22Rv1 (cell line): Measurements from ENCODE around the gene CPTP.

Experiments used
- H3K27ac ChIP-seq: fragments of 450-650 bp; 2 replicates; pipeline ENCODE4 v1.5.1; 2017
- CTCF ChIP-seq: fragments of 450-650 bp; IDR thresholded peaks from 2 replicates; pipeline ENCODE4 v1.5.1; 2017; ENCODE audit warnings: mild to moderate bottlenecking
- ZFX ChIP-seq: fragments of 450-650 bp; IDR thresholded peaks from 2 replicates; pipeline ENCODE4 v1.6.1; 2017; ENCODE audit warnings: antibody characterized with exemption, borderline replicate concordance

CPTP gene

GRCh38 chr1:1318777-1319645 is 5.6 kb upstream of the CPTP start:
- H3K27ac ChIP-seq, result peak overlapping the region; percentile 83
- TF ChIP-seq ZFX (no peak), CTCF (no peak)

- TF ChIP-seq ZFX (no peak), CTCF (no peak)
- peak overlapping the region; percentile 83 for H3K27ac ChIP-seq
Observed at GRCh38 chr1:1319646-1319941, 5.0 kb upstream of the CPTP start.

GRCh38 chr1:1320666-1321448 is 3.7 kb upstream of the CPTP start:
- no peak overlapping the region for H3K27ac ChIP-seq
- TF ChIP-seq ZFX (no peak), CTCF (no peak)

- TF ChIP-seq ZFX (no peak), CTCF (no peak)
Observed at GRCh38 chr1:1321477-1321876, 3.1 kb upstream of the CPTP start.

GRCh38 chr1:1322418-1322817 is 2.2 kb upstream of the CPTP start:
- TF ChIP-seq ZFX, result no peak
- no peak for TF ChIP-seq CTCF
- H3K27ac ChIP-seq, result no peak overlapping the region

More at GRCh38 chr1:1321477-1321876, 3.1 kb upstream of the CPTP start:
- H3K27ac ChIP-seq, result no peak overlapping the region

- H3K27ac ChIP-seq, result 0 out of 2 replicates have a peak overlapping the region, but pooled peaks have one; percentile 25
- no peak for TF ChIP-seq CTCF
- TF ChIP-seq ZFX, result no peak
Observed at GRCh38 chr1:1322952-1323351, 1.6 kb upstream of the CPTP start.

GRCh38 chr1:1324084-1324523 is 498 bp upstream of the CPTP start:
- H3K27ac ChIP-seq, result peak overlapping the region; percentile 90
- no peak for TF ChIP-seq CTCF
- no peak for TF ChIP-seq ZFX
